22Rv1 (cell line): ENCODE results near the gene SLC25A12.
"Not testable (repeated sequence)": the region's sequence is repeated elsewhere in the genome, so short reads cannot be mapped to it uniquely, and the experiment has no call there.

Experiments
- H3K27ac ChIP-seq: fragments of 450-650 bp; 2 replicates; pipeline ENCODE4 v1.5.1; 2017
- ZFX ChIP-seq: fragments of 450-650 bp; IDR thresholded peaks from 2 replicates; pipeline ENCODE4 v1.6.1; 2017; ENCODE audit warnings: antibody characterized with exemption, borderline replicate concordance
- TF ChIP-seq, protein P1 (sequence below): fragments of 450-650 bp; IDR thresholded peaks from 2 replicates; pipeline ENCODE4 v1.5.1; 2017; ENCODE audit warnings: mild to moderate bottlenecking

Gene SLC25A12

DNA sequence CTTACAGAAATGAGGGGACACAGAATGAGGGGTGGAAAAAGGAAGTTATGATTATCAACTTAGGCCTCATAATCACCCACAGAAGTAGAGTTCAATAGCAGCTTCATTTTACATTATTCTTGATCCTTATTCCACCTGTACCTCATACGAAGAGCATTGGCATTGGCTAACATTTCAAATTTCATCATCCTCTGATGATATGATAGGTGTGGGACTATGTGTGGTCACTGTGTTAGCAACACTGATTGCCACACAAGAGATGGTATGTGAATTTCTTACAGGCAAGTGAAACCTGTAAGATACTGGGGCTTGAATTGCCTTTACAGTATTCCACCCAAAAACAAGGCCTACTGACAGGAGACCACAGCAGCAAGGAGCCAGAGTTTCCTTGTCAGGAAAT, 14.2 kb upstream of the SLC25A12 start:
- no peak for TF ChIP-seq ZFX
- TF ChIP-seq, protein P1, sequence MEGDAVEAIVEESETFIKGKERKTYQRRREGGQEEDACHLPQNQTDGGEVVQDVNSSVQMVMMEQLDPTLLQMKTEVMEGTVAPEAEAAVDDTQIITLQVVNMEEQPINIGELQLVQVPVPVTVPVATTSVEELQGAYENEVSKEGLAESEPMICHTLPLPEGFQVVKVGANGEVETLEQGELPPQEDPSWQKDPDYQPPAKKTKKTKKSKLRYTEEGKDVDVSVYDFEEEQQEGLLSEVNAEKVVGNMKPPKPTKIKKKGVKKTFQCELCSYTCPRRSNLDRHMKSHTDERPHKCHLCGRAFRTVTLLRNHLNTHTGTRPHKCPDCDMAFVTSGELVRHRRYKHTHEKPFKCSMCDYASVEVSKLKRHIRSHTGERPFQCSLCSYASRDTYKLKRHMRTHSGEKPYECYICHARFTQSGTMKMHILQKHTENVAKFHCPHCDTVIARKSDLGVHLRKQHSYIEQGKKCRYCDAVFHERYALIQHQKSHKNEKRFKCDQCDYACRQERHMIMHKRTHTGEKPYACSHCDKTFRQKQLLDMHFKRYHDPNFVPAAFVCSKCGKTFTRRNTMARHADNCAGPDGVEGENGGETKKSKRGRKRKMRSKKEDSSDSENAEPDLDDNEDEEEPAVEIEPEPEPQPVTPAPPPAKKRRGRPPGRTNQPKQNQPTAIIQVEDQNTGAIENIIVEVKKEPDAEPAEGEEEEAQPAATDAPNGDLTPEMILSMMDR = no peak
- no peak overlapping the region for H3K27ac ChIP-seq

DNA sequence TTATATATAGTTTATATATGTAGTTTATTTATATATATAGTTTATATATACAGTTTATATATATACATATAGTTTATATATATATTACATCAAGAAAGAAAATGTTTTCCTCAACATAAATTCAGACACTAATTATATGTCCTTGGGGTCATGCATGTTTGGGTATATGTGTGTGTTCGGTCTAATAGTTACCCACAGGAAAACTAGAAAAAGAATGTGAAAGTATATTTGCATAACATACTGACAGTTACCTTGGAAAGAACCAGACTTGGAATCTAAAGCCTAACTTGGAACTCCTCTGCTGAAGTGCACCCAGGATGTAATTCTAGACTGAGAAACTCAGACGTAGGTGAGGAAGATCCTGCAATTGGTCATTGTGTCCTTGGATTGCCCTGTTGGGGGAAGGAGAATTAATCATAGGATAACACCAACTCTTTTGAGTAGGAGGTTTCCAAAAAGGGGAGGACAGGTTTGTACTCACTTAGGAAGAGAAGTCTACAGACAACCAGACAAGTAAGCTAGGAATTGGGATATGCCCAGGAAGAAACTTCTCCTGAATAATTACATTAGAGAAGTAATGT, 8.9 kb upstream of the SLC25A12 start:
- no peak for TF ChIP-seq ZFX
- TF ChIP-seq, protein P1 = no peak
- no peak overlapping the region for H3K27ac ChIP-seq

DNA sequence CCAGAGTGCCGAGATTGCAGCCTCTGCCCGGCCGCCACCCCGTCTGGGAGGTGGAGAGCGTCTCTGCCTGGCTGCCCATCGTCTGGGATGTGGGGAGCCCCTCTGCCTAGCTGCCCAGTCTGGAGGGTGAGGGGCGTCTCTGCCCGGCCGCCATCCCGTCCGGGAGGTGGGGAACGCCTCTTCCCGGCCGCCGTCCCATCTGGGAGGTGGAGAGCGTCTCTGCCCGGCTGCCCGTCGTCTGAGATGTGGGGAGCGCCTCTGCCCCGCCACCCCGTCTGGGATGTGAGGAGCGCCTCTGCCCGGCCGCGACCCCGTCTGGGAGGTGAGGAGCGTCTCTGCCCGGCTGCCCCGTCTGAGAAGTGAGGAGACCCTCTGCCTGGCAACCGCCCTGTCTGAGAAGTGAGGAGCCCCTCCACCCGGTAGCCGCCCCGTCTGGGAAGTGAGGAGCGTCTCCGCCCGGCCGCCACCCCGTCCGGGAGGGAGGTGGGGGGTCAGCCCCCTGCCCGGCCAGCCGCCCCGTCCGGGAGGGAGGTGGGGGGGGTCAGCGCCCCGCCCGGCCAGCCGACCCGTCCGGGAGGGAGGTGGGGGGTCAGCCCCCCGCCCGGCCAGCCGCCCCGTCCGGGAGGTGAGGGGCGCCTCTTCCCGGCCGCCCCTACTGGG, 5.7 kb upstream of the SLC25A12 start:
- H3K27ac ChIP-seq = not testable (repeated sequence)

DNA sequence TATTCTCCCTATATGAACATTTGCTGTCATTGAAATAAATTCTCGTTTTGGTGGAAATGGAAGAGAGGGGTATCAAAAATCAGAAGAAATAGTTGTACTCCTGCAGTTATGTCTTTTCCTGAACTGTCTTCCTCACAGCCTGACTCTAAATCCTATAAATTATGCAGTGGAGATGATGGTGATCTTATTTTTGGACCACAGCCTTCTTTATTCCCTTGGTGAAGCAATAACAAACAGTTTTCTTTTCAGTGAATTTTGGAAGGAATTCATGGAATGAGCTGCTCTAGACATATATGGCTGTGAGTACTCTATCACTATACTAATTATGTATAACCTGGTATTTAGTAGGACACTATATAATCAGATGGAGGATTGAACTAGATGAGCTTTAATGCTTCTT, 1.7 kb upstream of the SLC25A12 start:
- no peak overlapping the region for H3K27ac ChIP-seq
- no peak for TF ChIP-seq ZFX
- TF ChIP-seq, protein P1 = no peak

DNA sequence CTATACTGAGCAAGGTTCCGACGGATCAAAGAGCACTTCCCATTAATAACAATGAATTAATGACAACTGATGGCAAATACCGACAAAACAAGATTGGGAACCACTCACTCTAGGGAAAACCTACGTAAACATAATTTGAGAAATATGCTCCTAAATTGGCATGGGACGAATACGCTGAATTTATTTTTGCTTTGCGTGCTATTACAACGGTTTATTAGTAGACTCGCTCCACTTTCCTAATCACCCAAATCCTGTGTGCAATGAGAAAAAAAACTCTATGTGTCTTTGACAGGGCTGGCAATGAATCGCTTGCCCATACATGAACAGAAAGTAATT, 536 bp upstream of the SLC25A12 start:
- H3K27ac ChIP-seq = peak overlapping the region; percentile 68
- no peak for TF ChIP-seq ZFX
- TF ChIP-seq, protein P1 = no peak

DNA sequence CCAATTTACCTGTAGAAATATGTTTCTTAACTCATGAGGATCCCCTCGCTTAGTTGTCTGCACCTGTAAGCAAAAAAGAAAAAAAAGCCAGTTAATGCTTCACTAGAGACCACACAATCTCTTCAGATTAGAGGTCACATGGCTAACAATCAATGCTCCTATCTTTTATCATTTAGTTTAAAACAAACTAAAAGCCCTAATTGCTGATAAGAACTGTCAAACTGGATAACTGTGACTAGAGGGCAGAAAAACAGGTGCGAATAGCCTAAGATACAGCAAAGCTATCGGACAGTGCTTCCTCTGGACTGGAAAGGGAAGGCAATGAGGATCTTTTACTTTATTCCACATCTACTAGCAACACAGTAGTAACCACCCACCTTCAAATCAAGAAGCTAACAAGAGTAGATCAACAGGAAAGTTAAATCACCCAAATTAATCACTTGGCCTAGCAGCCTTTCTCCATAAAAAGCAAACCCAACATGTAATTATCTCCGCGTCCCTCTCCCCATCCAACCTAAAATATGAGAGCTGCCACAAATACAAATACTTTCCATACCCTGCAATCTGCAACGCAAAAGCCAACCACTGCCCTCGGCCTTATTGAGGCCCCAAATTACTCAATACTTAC, 734 bp downstream of the SLC25A12 start:
- no peak for TF ChIP-seq ZFX
- TF ChIP-seq, protein P1 = no peak
- peak overlapping the region; percentile 68 for H3K27ac ChIP-seq

DNA sequence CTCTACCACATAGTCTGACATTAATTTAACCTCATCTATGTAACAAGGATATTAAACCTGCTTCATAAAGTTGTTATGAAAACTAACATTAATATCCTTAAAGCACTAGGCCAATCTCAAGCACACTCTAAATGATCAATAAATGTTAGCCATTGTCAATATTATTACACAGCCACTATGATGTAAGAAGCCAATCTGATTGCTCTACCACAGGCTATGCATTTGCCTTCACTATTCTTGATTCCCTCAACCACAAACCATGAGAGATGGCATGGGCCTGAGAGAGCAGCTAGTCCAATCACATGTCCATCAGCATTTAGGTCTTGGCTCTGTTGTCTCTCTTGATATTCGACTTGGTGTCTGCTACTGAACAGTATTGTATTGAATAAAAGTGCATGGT, 4.2 kb downstream of the SLC25A12 start:
- TF ChIP-seq, protein P1 = no peak
- TF ChIP-seq ZFX = no peak
- no peak overlapping the region for H3K27ac ChIP-seq
